Pons (tissue), 1 donor: ENCODE results near the gene ARSG.
"Not testable (repeated sequence)": the region's sequence is repeated elsewhere in the genome, so short reads cannot be mapped to it uniquely, and the experiment has no call there.

Experiments used
- DNase-seq: peaks from one replicate; pipeline ENCODE4 v3.0.0-alpha.2; 2016; ENCODE audit warnings: low spot score

ARSG gene

GRCh38 chr17:68305142-68305541 lies 13.8 kb downstream of the ARSG start:
- no peak for DNase-seq

- DNase-seq: no peak
Measured at GRCh38 chr17:68306819-68307218, 15.5 kb downstream of the ARSG start.

GRCh38 chr17:68307443-68307842 lies 16.1 kb downstream of the ARSG start:
- no peak for DNase-seq

GRCh38 chr17:68308486-68308885 lies 17.2 kb downstream of the ARSG start:
- DNase-seq: not testable (repeated sequence)

GRCh38 chr17:68309066-68309670 lies 17.9 kb downstream of the ARSG start:
- DNase-seq: not testable (repeated sequence)

- DNase-seq: no peak
Measured at GRCh38 chr17:68310152-68310551, 18.9 kb downstream of the ARSG start.

- no peak for DNase-seq
Measured at GRCh38 chr17:68314916-68315535, 23.7 kb downstream of the ARSG start.

GRCh38 chr17:68315930-68316329 lies 24.6 kb downstream of the ARSG start:
- no peak for DNase-seq

GRCh38 chr17:68317458-68317857 lies 26.2 kb downstream of the ARSG start:
- DNase-seq: no peak

- DNase-seq: no peak
Measured at GRCh38 chr17:68318103-68318991, 27.1 kb downstream of the ARSG start.

GRCh38 chr17:68319410-68320162 lies 28.3 kb downstream of the ARSG start:
- peak; percentile 7 for DNase-seq

GRCh38 chr17:68320311-68320865 lies 29.1 kb downstream of the ARSG start:
- no peak for DNase-seq

- DNase-seq: no peak
Measured at GRCh38 chr17:68320943-68321555, 29.8 kb downstream of the ARSG start.

GRCh38 chr17:68321556-68321954 lies 30.3 kb downstream of the ARSG start:
- DNase-seq: no peak

- no peak for DNase-seq
Measured at GRCh38 chr17:68322630-68323029, 31.3 kb downstream of the ARSG start.

- no peak for DNase-seq
Measured at GRCh38 chr17:68324114-68324513, 32.8 kb downstream of the ARSG start.

GRCh38 chr17:68324654-68325336 lies 33.5 kb downstream of the ARSG start:
- DNase-seq: no peak

- no peak for DNase-seq
Measured at GRCh38 chr17:68325961-68326360, 34.7 kb downstream of the ARSG start.

- no peak for DNase-seq
Measured at GRCh38 chr17:68326681-68327080, 35.4 kb downstream of the ARSG start.

- DNase-seq: no peak
Measured at GRCh38 chr17:68327823-68328557, 36.7 kb downstream of the ARSG start.
